HFFc6 (cell line): ENCODE results near the gene NEURL4. TPM values are rescaled to one million over a fixed set of nuclear protein-coding genes. Genes with fewer than 3 reads are reported as not detected.
"Not testable (repeated sequence)": the region's sequence is repeated elsewhere in the genome, so short reads cannot be mapped to it uniquely, and the experiment has no call there.

ENCODE experiments used
- DNase-seq: peaks from one replicate; pipeline ENCODE4 v3.0.0-alpha.2; 2018
- H3K27ac Mint-ChIP-seq: 2 replicates; pipeline ENCODE4 v1.8.0; 2020; ENCODE audit warnings: mild to moderate bottlenecking, mixed read lengths
- H3K27me3 Mint-ChIP-seq: 2 replicates; pipeline ENCODE4 v1.8.0; 2021; ENCODE audit warnings: mild to moderate bottlenecking, moderate library complexity, mixed read lengths; ENCODE audit not compliant: insufficient read depth
- H3K36me3 Mint-ChIP-seq: 2 replicates; pipeline ENCODE4 v1.8.0; 2021; ENCODE audit warnings: low read depth, mixed read lengths
- H3K4me1 Mint-ChIP-seq: 2 replicates; pipeline ENCODE4 v1.8.0; 2020; ENCODE audit warnings: low read depth, mixed read lengths
- H3K4me3 Mint-ChIP-seq: 2 replicates; pipeline ENCODE4 v1.8.0; 2020; ENCODE audit warnings: mild to moderate bottlenecking, moderate library complexity, mixed read lengths
- H3K9me3 Mint-ChIP-seq: 2 replicates; pipeline ENCODE4 v1.8.0; 2020; ENCODE audit warnings: mild to moderate bottlenecking, mixed read lengths
- CTCF ChIP-seq: fragments of 200-600 bp; sonication (generic); IDR thresholded peaks from 2 replicates; pipeline ENCODE4 v1.5.0; 2021; ENCODE audit warnings: antibody characterized with exemption, mild to moderate bottlenecking
- total RNA-seq, 6 experiments: library from RNA; stranded (reverse); fragmentation: NEBNext Ultra II Directional; extraction: Animal tissue kit (Norgen Biotek cat#: 25700); gene quantifications; 2 replicates in 1 of 6; 3 replicates in 5 of 6; pipeline ENCODE4 v1.2.3, GENCODE V29; 2021

The NEURL4 gene
- total RNA-seq, 6 experiments from 2014 or later, result 18.7 to 24.6 (median 20.4) TPM

DNA sequence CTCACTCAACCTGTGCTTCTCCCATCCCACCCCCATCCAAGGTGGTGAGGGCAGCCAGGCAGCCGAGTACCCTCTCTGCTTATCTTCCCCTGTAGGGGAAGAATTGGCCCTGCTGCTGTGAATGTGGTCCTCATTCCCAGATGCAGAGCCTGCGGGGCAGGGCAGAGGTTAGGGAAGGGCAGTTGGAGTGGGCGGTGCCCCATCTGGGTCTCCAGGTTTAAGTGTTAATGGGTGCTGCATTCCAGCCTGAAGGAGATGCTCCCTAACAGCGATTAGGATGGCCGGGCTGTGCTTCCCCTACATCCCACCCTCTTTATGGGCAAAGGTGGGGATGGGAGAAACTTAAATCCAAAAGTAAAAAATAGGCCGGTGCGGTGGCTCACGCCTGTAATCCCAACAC is 37.9 kb upstream of the NEURL4 start:
- Mint-ChIP-seq H3K27ac (no peak overlapping the region), H3K27me3 (peaks cover 26% of the 10 kb centered on the region), H3K9me3 (no peaks in the 10 kb centered on the region), H3K4me1 (peaks cover 9% of the 10 kb centered on the region), H3K4me3 (no peak overlapping the region), H3K36me3 (no peaks in the 10 kb centered on the region)
- no peak for DNase-seq
- TF ChIP-seq CTCF, result no peak

DNA sequence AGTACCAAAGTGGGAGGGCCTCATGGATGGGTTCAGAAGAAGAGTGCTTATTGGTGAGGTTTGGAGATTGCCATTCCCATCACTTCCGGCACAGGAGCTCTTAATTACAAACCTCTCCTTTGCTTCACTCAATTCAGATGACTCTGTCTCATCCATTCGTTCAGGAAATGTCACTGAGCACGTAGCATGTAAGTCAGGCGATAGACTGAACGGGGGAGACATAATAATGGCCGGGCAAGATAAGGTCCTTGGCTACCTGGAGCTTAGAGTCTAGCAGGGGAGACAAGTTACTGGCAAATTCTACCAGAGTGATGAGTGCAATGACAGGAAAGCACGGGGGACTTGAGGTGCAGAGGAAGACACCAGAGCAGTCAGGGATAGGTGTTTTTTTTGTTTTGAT is 36.8 kb upstream of the NEURL4 start:
- H3K36me3 Mint-ChIP-seq, H3K9me3 Mint-ChIP-seq, H3K27ac Mint-ChIP-seq, DNase-seq, H3K4me1 Mint-ChIP-seq, H3K4me3 Mint-ChIP-seq: not testable (repeated sequence)
- H3K27me3 Mint-ChIP-seq, result peaks cover 28% of the 10 kb centered on the region

DNA sequence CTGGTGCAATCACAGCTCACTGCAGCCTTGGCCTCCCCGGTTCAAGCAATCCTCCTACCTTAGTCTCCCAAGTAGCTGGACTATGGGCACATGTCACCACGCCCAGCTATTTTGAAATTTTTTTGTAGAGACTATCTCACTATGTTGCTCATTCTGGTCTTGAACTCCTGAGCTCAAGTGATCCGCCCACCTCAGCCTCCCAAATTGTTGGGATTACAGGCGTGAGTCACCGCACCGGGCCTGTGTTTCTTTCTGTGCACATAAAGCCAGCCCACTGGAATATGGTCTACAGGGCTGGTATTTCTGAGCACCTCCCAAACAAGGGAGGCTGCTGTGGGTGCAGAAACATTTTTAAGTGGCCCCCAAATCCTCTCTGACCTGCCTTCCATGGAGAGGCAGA is 34.2 kb upstream of the NEURL4 start:
- Mint-ChIP-seq H3K27ac (no peak overlapping the region), H3K4me1 (peaks cover 9% of the 10 kb centered on the region), H3K36me3 (no peaks in the 10 kb centered on the region), H3K4me3 (no peak overlapping the region), H3K27me3 (peaks cover 16% of the 10 kb centered on the region), H3K9me3 (no peaks in the 10 kb centered on the region)
- peak; percentile 39 for DNase-seq
- TF ChIP-seq CTCF, result no peak

DNA sequence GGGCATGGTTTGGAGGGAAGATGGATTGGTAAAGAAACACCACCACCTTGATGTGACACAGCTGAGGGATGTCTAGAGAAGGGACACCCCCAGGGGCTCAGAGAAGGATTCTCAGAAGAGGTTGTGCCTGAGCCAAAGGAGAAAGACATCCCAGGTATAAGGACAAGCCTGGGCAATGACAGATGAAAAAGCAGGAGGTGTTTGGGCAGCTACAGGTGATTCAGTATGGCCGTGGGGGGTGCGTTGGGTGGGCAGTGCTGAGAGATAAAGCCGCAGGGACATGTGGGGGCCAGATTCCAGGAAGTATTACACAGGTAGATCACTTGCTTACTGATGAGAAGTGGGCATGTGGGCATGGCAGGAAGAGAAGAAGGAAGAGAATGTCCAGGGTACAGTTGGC is 32.8 kb upstream of the NEURL4 start:
- Mint-ChIP-seq H3K27me3 (peaks cover 11% of the 10 kb centered on the region), H3K9me3 (no peaks in the 10 kb centered on the region), H3K27ac (no peak overlapping the region), H3K4me3 (no peak overlapping the region), H3K4me1 (peaks cover 9% of the 10 kb centered on the region), H3K36me3 (no peaks in the 10 kb centered on the region)
- no peak for DNase-seq
- TF ChIP-seq CTCF, result no peak

- Mint-ChIP-seq H3K4me3 (no peak overlapping the region), H3K4me1 (peaks cover 33% of the 10 kb centered on the region), H3K27ac (no peak overlapping the region), H3K27me3 (peaks cover 6% of the 10 kb centered on the region), H3K36me3 (no peaks in the 10 kb centered on the region), H3K9me3 (no peaks in the 10 kb centered on the region)
- no peak for DNase-seq
- no peak for TF ChIP-seq CTCF
Observed at GRCh38 chr17:7357381-7357780, 28.2 kb upstream of the NEURL4 start.

DNA sequence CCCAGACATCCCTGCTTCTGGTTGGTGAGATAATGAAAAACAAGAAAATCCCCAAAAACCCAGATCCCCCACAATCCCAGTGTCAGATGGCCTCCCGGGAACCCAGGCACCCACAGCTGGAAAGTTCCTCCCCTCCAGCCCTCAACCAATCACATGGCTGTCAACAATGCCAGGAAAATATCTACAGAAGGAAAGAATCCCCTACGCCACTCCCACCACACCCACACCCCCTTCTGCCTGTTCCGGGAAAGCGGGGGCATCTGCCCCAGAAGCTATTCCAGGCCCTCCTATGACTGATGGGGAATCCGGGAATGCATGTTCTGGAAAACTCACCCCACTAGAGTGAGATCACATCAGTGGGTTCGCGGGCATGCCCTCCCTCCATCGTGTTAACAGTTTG is 27.6 kb upstream of the NEURL4 start:
- Mint-ChIP-seq H3K36me3 (no peaks in the 10 kb centered on the region), H3K4me1 (peaks cover 34% of the 10 kb centered on the region), H3K27me3 (peaks cover 5% of the 10 kb centered on the region), H3K4me3 (no peak overlapping the region), H3K9me3 (no peaks in the 10 kb centered on the region), H3K27ac (no peak overlapping the region)
- DNase-seq, result no peak
- TF ChIP-seq CTCF, result no peak
